ENCODE results near the gene SELE.

Gene SELE

GRCh38 chr1:169676001-169676400, 57.9 kb downstream of the SELE start:
- no peak for DNase-seq (ENCODE audit: extremely low read depth, low read depth)
- TF ChIP-seq CTCF (IDR thresholded peaks at IDR 0.05; ENCODE audit: low read depth, low read length, missing control alignments), result no peak
- no peak overlapping the region for H3K4me3 ChIP-seq (replicated peaks; ENCODE audit: low read depth, low read length)
